Hindlimb muscle (tissue), 1 donor: ENCODE data around the gene COL4A2. TPM values are rescaled to one million over a fixed set of nuclear protein-coding genes. Genes with fewer than 3 reads are reported as not detected.

Experiments used
- DNase-seq: peaks from one replicate; pipeline ENCODE4 v3.0.0-alpha.2; 2013
- polyA plus RNA-seq: library from polyadenylated mRNA; unstranded; fragments of 120-200 nt; gene quantifications from one replicate; pipeline ENCODE4 v1.2.1, GENCODE V29; 2013; ENCODE audit not compliant: insufficient read length

The COL4A2 gene
- polyA plus RNA-seq, 1 donor, result 562 TPM

DNA sequence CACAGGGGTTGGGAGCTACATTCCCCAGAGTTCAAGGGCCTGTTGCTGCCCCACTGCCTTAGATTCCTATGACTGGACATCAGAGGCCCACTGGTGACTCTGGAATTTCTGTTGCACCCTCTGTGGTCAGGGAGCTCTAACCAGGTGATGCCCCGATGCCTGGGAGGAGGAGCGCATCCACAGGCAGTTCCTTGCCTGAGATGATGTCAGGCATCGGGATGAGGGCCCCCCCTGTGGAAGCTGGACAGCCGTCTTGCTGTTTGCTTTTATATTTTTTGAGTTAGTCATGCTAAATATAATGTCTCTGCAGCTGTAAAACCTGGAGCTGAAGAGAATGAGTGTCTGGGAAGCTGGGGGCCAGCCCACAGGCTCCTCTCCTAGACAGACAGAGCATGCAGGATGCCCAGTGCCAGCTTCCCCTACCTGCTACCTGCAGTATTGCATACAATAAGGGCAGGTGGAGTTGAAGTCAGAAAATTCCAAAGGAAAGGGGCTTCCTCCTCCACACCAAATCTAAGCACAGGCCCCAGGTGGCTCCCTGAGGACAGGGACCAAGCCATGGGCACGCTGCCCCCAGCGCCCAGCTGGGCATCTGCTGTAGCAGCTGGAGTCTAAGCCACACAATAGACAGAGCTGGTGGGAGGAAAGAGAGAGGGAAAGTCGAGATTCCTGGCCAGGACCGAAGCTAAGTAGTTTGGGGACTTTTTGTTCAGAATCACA is 16.2 kb downstream of the COL4A2 start:
- peak; percentile 56 for DNase-seq

- no peak for DNase-seq
Measured at GRCh38 chr13:110324026-110324749, 17.1 kb downstream of the COL4A2 start.

DNA sequence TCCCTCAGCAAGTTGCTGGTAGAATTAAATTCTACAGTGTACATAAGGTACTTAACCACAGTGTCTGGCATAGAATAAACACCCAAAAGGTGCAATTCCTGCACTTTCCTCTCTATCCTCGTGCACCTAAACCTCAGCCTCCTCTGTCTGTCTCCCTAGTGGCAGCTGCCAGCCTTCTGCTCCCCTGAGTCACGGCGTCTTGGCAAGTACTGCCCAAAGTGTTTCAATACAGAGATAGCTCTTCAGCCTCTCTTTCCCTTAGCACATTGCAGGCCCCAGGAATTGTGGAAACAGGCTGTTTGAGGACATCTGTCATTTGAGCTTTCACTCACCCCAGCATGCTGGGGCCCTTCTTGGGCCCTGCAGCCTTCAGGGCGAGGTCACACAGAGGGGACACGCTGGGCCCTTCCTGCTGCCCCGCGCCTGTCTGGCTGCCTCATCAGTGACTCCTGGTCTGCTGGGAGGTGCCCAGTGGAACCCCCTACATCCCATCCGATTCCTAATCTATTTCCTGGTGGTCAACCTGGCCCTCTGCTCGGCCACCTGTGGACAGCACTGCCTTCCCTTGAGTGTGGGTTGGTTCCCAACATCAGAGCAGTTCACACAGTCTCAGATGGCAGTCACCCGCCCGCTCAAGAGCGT is 19.3 kb downstream of the COL4A2 start:
- DNase-seq, result no peak

DNA sequence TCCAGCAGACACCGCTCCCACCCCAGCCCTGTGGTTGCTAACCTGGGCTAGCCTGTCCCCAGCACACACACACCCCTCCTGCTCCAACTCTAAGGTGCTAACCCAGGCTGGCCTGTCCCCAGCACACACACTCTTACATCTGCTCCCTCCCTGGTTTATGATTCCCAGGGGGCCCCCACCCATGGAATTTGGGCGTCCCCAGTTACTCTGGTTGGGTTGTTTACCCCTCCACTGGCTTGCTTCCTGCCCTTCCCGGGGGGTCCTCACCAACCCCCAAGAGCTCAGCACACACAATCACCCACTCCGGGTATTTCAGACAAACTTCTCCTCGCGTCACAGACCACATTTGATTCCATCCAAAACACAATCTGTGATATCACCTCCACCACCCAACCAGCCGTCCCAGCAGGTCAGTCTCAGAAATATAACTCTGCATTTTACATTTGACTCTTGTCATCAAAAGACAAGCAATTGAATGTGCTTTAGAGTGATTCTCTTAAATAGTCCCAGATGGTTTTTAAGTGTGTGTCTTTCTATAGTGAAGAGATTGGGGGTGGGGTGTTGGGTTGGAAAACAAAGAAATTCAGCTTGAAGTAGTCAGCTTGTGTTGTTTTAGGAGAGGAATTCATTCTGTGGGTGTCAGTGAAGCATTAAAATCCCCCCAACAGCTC is 20.1 kb downstream of the COL4A2 start:
- DNase-seq, result no peak

DNA sequence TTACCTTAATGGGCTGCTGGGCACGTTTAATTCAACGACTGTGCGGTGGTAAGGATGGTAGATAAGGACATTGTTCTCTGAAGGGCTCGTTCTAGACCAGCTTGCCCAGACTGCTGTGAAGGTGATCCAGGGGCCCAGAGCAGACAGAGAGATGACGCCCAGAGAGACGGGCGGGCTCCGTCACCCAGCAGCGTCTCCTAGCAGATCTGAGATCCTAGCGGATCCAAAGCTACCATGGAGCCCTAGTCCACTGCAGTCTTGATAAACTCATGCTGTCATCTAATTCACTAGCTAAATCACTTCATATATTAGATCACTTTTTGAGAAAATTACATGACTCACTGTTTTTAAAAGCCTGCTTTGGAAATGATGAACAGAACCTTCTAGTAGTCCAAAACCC is 21.5 kb downstream of the COL4A2 start:
- DNase-seq, result no peak

DNA sequence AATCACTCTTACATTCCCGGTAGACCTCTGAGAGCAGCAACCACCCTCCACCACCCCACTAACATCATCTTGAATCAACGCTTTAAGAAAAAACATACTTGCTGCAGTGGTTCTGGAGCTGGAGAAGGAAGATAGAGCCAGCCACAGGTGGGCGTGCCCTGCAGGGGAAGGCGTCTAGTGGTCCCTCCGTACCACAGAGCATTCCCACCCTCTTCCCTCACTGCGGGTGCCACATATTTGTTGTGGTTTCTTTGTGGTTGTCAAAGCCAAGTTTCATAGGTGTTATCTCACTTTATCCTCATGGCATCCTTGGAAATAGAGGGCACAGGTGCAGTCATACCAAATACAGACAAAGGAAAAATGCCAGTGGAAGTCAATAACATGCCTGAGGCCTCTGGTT is 22.2 kb downstream of the COL4A2 start:
- no peak for DNase-seq

DNA sequence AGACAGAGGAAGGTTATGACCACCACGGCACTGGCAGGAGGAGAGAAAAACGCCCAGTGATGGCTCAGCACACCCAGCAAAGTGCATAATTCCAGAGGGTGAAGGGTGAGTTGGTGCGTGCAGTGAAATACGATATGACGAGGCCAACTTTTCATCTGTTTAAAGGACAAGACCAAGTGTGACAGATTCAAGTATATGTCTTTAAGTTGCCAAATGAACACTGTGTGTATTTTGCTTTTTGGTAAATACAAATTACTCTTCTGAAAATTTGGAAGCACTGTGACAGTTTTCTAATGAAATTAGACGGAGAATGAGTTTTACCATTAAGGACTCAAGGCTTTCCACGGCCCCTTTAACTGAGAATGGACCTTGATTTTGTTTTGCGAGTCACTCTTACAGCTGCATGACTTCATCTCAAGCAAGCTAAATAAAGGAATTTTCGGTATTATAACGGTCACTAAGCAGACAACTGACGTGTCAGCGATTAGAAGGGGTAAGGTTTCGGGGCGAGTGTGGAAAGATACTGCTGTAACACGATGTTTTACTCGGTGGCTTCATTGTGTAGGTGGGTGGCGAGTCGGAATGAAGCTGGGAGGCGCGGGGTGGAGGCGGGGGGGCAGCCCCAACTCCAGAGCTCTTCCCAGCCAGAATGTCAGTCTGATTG is 22.8 kb downstream of the COL4A2 start:
- no peak for DNase-seq

DNA sequence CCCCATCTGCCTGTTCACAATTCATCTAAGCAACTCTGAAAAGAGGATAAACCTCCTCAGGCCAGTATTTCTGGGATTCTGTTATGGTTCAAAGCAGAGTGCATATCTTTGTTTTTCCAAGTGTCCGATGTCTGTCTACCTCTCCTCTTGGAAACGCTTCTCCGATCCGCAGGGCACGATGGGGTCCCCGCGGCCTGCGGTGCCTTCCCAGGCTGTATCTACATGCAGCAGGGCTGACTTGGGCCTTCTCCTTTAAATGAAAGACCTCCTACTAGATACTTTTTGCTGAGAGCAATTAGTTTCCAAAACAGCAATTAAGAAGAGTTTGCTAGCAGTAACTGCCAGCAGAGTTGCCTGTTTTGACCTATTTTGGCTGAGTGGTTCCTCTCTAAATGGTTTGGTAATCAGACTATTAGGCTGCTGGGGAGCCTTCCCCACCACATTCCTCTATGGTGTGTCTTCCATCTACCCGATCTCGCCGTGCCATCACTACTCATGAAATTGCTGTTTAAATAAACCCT is 23.5 kb downstream of the COL4A2 start:
- no peak for DNase-seq

GRCh38 chr13:110331362-110331761 is 24.3 kb downstream of the COL4A2 start:
- no peak for DNase-seq

- DNase-seq, result no peak
Measured at GRCh38 chr13:110332750-110333149, 25.7 kb downstream of the COL4A2 start.

GRCh38 chr13:110333837-110334236 is 26.8 kb downstream of the COL4A2 start:
- no peak for DNase-seq

DNA sequence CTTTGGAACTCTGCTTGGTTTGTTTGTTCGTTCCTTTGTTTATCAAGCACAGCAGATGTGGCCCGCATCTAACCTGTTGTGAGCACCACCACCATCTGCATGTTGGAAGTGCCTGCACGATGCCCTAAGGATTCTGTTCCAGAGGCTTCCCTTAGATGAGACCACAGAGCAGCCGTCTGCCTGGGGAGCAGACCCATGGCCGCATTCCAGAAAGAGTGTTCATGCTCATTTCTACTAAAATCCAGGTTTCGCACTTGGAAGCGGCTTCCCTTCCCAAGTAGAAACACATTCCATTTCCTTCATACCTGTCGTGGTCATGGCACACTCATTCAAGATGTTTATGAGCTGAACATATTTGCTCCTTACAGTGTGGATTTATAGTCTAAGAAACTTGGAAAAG is 27.2 kb downstream of the COL4A2 start:
- no peak for DNase-seq

DNA sequence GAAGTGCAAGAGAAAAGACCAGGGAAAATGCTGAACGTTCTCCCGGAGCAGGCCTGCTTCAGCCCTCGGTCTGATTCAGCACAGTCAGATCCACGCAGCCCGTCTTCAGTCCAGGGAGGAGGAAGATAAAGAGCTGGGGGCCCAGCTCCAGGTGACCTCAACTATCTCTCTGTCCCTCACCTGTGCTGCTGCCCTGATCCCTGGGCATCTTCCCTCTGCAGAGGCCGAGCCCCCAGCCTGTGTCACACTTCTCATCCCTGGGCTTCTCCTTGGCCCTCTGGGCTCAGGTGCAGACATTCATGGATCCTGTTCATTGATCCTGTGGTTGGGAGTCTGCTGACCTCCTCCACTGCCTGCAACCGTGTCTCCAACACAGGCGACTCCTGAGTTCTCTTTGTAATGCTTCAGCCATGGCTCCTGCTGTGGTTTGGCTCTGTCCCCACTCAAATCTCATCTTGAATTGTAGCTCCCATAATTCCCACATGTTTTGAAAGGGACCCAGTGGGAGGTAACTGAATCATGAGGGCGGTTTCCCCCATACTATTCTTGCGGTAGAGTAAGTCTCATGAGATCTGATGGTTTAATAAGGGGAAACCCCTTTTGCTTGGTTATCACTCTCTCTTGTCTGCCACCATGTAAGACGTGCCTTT is 27.9 kb downstream of the COL4A2 start:
- DNase-seq, result no peak

GRCh38 chr13:110336108-110336507 is 29.0 kb downstream of the COL4A2 start:
- no peak for DNase-seq

GRCh38 chr13:110336681-110337080 is 29.6 kb downstream of the COL4A2 start:
- no peak for DNase-seq

DNA sequence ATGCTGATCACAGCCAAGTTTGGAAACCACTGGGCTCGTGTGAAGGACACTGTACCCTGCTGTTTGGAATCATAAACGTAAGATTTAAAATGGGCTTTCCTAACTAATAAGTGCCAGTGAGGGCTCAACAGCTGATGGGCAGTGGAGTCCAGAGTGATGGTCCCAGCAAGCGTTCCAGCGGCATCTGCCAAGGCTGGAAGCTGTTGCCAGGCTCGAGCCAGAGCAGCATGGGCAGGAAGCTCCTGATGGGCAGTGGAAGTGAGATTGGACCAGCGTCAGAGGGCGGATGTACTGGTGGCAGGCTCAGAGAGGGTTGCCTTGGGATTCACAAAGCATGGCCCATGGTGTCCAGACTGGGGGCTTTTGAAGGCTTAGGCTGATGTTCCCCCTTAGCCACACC is 30.2 kb downstream of the COL4A2 start:
- no peak for DNase-seq

DNA sequence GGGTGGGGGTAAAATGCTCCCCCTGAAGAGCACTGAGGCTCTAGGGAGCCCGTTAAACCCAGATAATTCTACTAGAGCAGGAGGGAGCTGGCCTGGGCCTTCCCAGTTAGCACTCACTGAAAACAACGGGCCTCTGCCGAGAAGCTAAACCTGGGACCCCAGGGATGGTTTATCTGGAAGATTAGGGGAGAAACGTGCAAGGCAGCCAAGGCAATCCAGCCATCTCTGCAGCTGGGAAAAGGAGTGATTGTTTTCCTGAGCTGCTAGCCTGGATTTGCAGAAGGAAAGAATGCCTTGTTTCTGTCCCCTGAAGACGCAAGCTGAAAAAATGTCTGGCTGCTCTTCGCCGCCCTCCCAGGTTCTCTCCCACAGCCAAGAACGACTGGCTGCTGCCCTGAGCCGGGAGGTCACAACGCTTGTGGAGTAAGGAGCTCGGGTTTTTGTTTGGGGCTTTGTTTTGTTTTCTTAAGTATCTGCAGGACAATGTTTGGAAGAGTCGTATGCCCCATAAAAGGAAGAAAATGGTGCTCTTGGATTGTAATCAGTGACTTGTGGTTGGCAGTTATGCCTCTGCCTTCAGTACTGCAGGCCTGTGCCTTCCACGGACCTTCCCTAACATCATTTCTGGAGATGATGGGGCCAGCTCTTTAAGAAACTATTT is 31.5 kb downstream of the COL4A2 start:
- DNase-seq, result peak; percentile 82

GRCh38 chr13:110339263-110339662 is 32.2 kb downstream of the COL4A2 start:
- no peak for DNase-seq

DNA sequence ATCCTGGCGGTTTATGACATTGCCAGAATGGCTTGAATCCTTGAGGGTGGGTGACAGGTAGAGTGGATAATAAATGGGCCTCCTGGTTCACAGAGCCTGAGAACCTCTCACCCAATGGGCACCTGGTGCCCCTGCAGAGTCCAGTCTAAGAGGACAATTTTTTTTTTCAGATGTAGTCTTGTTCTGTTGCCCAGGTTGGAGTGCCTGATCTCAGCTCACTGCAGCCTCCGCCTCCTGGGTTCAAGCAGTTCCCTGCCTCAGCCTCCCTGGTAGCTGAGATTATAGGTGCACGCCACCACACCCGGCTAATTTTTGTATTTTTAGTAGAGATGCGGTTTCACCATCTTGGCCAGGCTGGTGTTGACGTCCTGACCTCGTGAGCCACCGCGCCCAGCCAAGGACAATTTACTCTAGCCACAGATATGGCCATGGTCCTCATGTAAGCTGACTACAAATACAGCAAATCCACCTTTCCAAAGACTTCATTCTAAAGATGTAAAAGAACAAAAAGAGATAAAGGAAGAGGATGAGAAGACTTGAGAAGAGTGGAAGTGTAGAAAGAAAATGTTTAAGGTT is 33.0 kb downstream of the COL4A2 start:
- DNase-seq, result no peak

DNA sequence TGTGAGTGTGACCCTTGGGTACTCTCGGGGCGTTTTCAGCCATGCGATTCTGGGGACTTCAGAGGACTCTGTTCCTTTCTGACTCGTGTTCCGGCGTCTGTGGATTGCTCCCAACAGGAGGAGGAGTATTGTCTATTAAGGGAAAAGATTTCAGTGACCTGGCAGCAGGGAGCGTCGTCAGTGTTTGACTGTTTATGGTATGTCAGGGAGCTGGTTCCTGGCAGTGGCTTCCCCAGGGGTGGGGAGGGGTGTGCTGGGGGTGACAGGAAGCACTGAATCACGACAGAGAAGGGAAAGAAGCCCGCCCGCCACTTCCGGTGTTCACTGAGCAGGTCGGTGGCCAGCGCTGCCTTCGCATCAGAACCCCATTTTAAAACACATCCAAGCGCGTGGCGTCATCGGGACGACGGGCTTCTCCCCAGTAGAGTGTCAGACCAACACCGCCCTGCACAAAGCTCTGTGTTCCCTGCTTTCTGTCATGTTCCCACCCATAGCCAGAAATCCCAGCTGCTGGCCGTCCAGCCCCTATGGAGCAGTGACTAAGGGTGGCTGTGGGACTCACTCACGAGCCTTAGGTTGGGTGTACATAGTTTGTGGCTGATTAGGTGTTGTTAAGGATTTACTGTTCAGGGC is 33.8 kb downstream of the COL4A2 start:
- no peak for DNase-seq
